Umbilical cord (tissue), 2 donors: ENCODE measurements around the gene GJB1. TPM values are rescaled to one million over a fixed set of nuclear protein-coding genes. Genes with fewer than 3 reads are reported as not detected.
"Not testable (repeated sequence)": the region's sequence is repeated elsewhere in the genome, so short reads cannot be mapped to it uniquely, and the experiment has no call there.

Source experiments
- DNase-seq: peaks from one replicate; pipeline ENCODE4 v3.0.0-alpha.2; 2015; ENCODE audit warnings: low spot score
- total RNA-seq: library from RNA; depleted of rRNA; stranded (reverse); fragments of >200 nt; gene quantifications from one replicate; pipeline ENCODE4 v1.2.3, GENCODE V29; 2014; ENCODE audit warnings: low replicate concordance; ENCODE audit not compliant: insufficient read depth

The GJB1 gene
- total RNA-seq, 1 donor from 2014 or later = not detected

GRCh38 chrX:71256051-71256450 is 33.0 kb downstream of the GJB1 start:
- no peak for DNase-seq

GRCh38 chrX:71256856-71257255 is 33.8 kb downstream of the GJB1 start:
- no peak for DNase-seq

- not testable (repeated sequence) for DNase-seq
Measured at GRCh38 chrX:71268624-71269023, 45.6 kb downstream of the GJB1 start.

- no peak for DNase-seq
Measured at GRCh38 chrX:71269801-71270395, 46.9 kb downstream of the GJB1 start.

GRCh38 chrX:71272313-71272712 is 49.3 kb downstream of the GJB1 start:
- not testable (repeated sequence) for DNase-seq

Other genes with a start within 250 kb of the GJB1 start
- 54.7 TPM for gene SNX12, start 154.9 kb upstream of the GJB1 start, total RNA-seq
- gene FOXO4, start 127.4 kb upstream of the GJB1 start, total RNA-seq = 13.5 TPM
- gene CXorf65, start 116.5 kb upstream of the GJB1 start, total RNA-seq = not detected
- gene IL2RG, start 111.6 kb upstream of the GJB1 start, total RNA-seq = 0.96 TPM
- gene MED12, start 104.6 kb upstream of the GJB1 start, total RNA-seq = 14.0 TPM
- 6.7 TPM for gene NLGN3, start 78.4 kb upstream of the GJB1 start, total RNA-seq
- 14.2 TPM for gene ZMYM3, start 30.9 kb downstream of the GJB1 start, total RNA-seq
- 245 TPM for gene NONO, start 60.4 kb downstream of the GJB1 start, total RNA-seq
- 33.2 TPM for gene ITGB1BP2, start 78.5 kb downstream of the GJB1 start, total RNA-seq
- 88.6 TPM for gene TAF1, start 143.1 kb downstream of the GJB1 start, total RNA-seq